ENCODE measurements around the gene PANX2. TPM values are rescaled to one million over a fixed set of nuclear protein-coding genes. Genes with fewer than 3 reads are reported as not detected.

Gene PANX2
- total and polyA plus RNA-seq, 2 experiments from 2014 or later: 2.8 to 5.1 TPM

DNA sequence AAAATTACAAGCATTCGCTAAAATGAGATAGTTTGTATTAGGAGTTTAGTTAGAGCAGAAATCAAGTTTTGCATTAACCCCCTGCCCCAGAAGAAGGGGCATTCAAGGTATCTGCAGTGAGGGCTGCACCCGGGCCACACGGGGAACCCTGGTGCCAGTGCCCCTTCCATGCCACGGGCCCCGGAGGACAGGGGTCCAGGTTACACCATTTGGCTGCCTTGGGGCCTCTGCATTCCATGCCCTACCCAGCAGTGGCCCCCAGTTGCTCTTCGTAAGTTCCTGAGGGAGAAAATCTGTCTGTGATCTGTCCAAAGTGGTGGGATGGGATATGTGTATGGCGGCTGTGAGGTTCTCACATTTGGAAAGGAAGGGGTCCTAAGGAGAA lies 16.8 kb upstream of the PANX2 start:
- ATAC-seq: no peak
- Mint-ChIP-seq H3K9me3 (no peaks in the 10 kb centered on the region), H3K27ac (no peak overlapping the region), H3K4me3 (no peak overlapping the region), H3K36me3 (ENCODE audit: low read depth) (no peaks in the 10 kb centered on the region), H3K4me1 (peaks cover 5% of the 10 kb centered on the region; the same call in 1 of the 3 replicates), H3K27me3 (ENCODE audit: insufficient read depth, low read depth, poor library complexity) (peaks cover 5% of the 10 kb centered on the region)
- Histone ChIP-seq H2AFZ (no peak overlapping the region), H3F3A (replicated peaks; ENCODE audit: low read depth) (no peaks in the 10 kb centered on the region), H4K20me1 (replicated peaks; ENCODE audit: insufficient read depth) (no peaks in the 10 kb centered on the region), H3K79me2 (replicated peaks; ENCODE audit: insufficient read depth) (no peaks in the 10 kb centered on the region), H3K4me3 (no peak overlapping the region), H3K36me3 (ENCODE audit: insufficient read depth) (no peaks in the 10 kb centered on the region), H3K4me1 (ENCODE audit: insufficient read depth) (no peaks in the 10 kb centered on the region), H3K4me2 (no peak overlapping the region), H3K9me2 (ENCODE audit: insufficient read depth) (no peaks in the 10 kb centered on the region), H3K27me3 (ENCODE audit: insufficient read depth) (no peaks in the 10 kb centered on the region), H3K27ac (ENCODE audit: low read depth) (no peak overlapping the region)
- TF ChIP-seq EZH2 (IDR thresholded peaks at IDR 0.05; ENCODE audit: low read depth, unreplicated experiment): no peak
- no peak for DNase-seq (ENCODE audit: low spot score)

DNA sequence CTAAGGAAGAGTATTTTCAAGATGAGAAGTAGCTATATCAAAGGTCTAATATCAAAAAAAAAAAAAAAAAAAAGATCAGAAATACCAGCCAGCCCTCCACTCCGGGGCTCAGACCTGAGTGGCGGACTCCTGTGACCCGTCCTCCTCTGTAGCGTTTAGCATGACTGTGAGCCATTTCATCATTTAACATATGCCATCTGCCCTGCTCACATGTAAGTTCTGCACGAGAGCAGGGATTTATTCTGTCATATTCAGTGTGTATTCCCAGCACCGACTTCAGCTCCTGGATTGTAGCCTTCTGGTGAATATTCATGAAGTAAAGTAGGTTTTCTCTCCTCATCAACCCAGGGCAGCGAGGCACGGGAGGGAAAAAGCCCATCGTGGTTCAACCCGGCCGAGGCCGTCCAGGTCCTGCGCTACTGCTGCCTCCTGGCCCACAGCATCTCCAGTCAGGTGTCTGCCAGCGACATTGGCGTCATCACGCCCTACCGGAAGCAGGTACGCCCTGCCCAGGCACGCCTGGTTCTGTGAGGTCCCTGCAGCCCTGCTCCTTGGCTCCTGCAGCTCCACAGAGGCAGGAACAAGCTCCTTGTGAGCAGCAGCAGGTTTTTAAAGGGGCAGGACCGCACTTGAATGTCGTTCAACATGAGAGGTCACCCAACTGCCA lies 12.7 kb upstream of the PANX2 start:
- TF ChIP-seq, protein P1, sequence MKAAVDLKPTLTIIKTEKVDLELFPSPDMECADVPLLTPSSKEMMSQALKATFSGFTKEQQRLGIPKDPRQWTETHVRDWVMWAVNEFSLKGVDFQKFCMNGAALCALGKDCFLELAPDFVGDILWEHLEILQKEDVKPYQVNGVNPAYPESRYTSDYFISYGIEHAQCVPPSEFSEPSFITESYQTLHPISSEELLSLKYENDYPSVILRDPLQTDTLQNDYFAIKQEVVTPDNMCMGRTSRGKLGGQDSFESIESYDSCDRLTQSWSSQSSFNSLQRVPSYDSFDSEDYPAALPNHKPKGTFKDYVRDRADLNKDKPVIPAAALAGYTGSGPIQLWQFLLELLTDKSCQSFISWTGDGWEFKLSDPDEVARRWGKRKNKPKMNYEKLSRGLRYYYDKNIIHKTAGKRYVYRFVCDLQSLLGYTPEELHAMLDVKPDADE (IDR thresholded peaks at IDR 0.05): no peak
- no peak for TF ChIP-seq CTCF (conservative IDR thresholded peaks at IDR 0.05; ENCODE audit: low read depth in 2 of 2)
- no peak for TF ChIP-seq EZH2phosphoT487 (IDR thresholded peaks at IDR 0.05; ENCODE audit: unreplicated experiment)
- no peak for TF ChIP-seq EZH2 (IDR thresholded peaks at IDR 0.05; ENCODE audit: low read depth, unreplicated experiment)
- TF ChIP-seq NANOG (IDR thresholded peaks at IDR 0.05; ENCODE audit: borderline replicate concordance): no peak
- no peak for TF ChIP-seq ZNF462 (CRISPR knock-in tag; IDR thresholded peaks at IDR 0.05)
- TF ChIP-seq, protein P2, sequence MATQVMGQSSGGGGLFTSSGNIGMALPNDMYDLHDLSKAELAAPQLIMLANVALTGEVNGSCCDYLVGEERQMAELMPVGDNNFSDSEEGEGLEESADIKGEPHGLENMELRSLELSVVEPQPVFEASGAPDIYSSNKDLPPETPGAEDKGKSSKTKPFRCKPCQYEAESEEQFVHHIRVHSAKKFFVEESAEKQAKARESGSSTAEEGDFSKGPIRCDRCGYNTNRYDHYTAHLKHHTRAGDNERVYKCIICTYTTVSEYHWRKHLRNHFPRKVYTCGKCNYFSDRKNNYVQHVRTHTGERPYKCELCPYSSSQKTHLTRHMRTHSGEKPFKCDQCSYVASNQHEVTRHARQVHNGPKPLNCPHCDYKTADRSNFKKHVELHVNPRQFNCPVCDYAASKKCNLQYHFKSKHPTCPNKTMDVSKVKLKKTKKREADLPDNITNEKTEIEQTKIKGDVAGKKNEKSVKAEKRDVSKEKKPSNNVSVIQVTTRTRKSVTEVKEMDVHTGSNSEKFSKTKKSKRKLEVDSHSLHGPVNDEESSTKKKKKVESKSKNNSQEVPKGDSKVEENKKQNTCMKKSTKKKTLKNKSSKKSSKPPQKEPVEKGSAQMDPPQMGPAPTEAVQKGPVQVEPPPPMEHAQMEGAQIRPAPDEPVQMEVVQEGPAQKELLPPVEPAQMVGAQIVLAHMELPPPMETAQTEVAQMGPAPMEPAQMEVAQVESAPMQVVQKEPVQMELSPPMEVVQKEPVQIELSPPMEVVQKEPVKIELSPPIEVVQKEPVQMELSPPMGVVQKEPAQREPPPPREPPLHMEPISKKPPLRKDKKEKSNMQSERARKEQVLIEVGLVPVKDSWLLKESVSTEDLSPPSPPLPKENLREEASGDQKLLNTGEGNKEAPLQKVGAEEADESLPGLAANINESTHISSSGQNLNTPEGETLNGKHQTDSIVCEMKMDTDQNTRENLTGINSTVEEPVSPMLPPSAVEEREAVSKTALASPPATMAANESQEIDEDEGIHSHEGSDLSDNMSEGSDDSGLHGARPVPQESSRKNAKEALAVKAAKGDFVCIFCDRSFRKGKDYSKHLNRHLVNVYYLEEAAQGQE (IDR thresholded peaks at IDR 0.05; ENCODE audit: unreplicated experiment): no peak
- no peak for TF ChIP-seq STAT1 (IDR thresholded peaks at IDR 0.05; ENCODE audit: unreplicated experiment)
- H3K79me2 ChIP-seq (replicated peaks; ENCODE audit: insufficient read depth): no peaks in the 10 kb centered on the region
- H3K36me3 ChIP-seq (ENCODE audit: insufficient read depth): no peaks in the 10 kb centered on the region
- peak overlapping the region; percentile 59 for H2AFZ ChIP-seq
- Mint-ChIP-seq H3K9me3 (no peaks in the 10 kb centered on the region), H3K4me1 (peaks cover 14% of the 10 kb centered on the region), H3K27me3 (ENCODE audit: insufficient read depth, low read depth, poor library complexity) (peaks cover 6% of the 10 kb centered on the region), H3K4me3 (no peak overlapping the region), H3K27ac (no peak overlapping the region), H3K36me3 (ENCODE audit: low read depth) (no peaks in the 10 kb centered on the region)
- DNase-seq (ENCODE audit: low spot score) (no peak), ATAC-seq (no peak)
- H3K27ac ChIP-seq (ENCODE audit: low read depth): no peak overlapping the region
- no peak overlapping the region for H3K4me3 ChIP-seq
- no peaks in the 10 kb centered on the region for H3K27me3 ChIP-seq (ENCODE audit: insufficient read depth)
- no peaks in the 10 kb centered on the region for H3K9me2 ChIP-seq (ENCODE audit: insufficient read depth)
- H3F3A ChIP-seq (replicated peaks; ENCODE audit: low read depth): no peaks in the 10 kb centered on the region
- no peak overlapping the region for H3K4me2 ChIP-seq
- no peaks in the 10 kb centered on the region for H4K20me1 ChIP-seq (replicated peaks; ENCODE audit: insufficient read depth)
- H3K4me1 ChIP-seq (ENCODE audit: insufficient read depth): no peaks in the 10 kb centered on the region; the same call in 1 of the 2 replicates
